HEK293T (cell line): ENCODE results near the gene PCDHGA12.

ENCODE experiments used
- CTCF ChIA-PET: fragments of 350-600 bp; formaldehyde crosslinking; extraction: SDS; loops from one replicate; lab custom pipeline; 2021; ENCODE audit warnings: antibody characterized with exemption, inconsistent platforms; lab: Yijun Ruan, JAX
- POLR2A ChIA-PET: fragments of 350-600 bp; formaldehyde crosslinking; extraction: SDS; loops from one replicate; lab custom pipeline; 2020; ENCODE audit warnings: antibody characterized with exemption, inconsistent platforms; lab: Yijun Ruan, JAX
- DNase-seq: peaks from one replicate; pipeline ENCODE4 v3.0.0; 2012; ENCODE audit warnings: mixed read lengths; ENCODE audit errors: extremely low spot score
- ARNT ChIP-seq: fragments of 450-650 bp; IDR thresholded peaks from 2 replicates; pipeline ENCODE4 v1.6.1; 2017; ENCODE audit warnings: mild to moderate bottlenecking
- BHLHE40 ChIP-seq: fragments of 450-650 bp; IDR thresholded peaks from 2 replicates; pipeline ENCODE4 v1.6.1; 2016; ENCODE audit warnings: mild to moderate bottlenecking, moderate library complexity, borderline replicate concordance
- CTBP1 ChIP-seq: fragments of 450-650 bp; IDR thresholded peaks from 2 replicates; pipeline ENCODE4 v1.6.1; 2016; ENCODE audit warnings: borderline replicate concordance
- ELF4 ChIP-seq: fragments of 450-650 bp; IDR thresholded peaks from 2 replicates; pipeline ENCODE4 v1.6.1; 2017; ENCODE audit warnings: antibody characterized with exemption
- FOXA1 ChIP-seq: fragments of 450-650 bp; IDR thresholded peaks from 2 replicates; pipeline ENCODE4 v1.6.1; 2016; ENCODE audit warnings: mild to moderate bottlenecking
- FOXK2 ChIP-seq: fragments of 450-650 bp; IDR thresholded peaks from 2 replicates; pipeline ENCODE4 v1.6.1; 2016; ENCODE audit warnings: mild to moderate bottlenecking
- FOXM1 ChIP-seq: fragments of 450-650 bp; IDR thresholded peaks from 2 replicates; pipeline ENCODE4 v1.6.1; 2017; ENCODE audit warnings: mild to moderate bottlenecking, borderline replicate concordance
- HDGF ChIP-seq: fragments of 450-650 bp; IDR thresholded peaks from 2 replicates; pipeline ENCODE4 v1.6.1; 2017; ENCODE audit warnings: antibody characterized with exemption, borderline replicate concordance
- L3MBTL2 ChIP-seq: fragments of 450-650 bp; conservative IDR thresholded peaks from 2 replicates; pipeline ENCODE4 v1.6.1; 2016; ENCODE audit warnings: mild to moderate bottlenecking
- LEF1 ChIP-seq: fragments of 450-650 bp; IDR thresholded peaks from 2 replicates; pipeline ENCODE4 v1.6.1; 2017; ENCODE audit warnings: mild to moderate bottlenecking, borderline replicate concordance
- NFRKB ChIP-seq: fragments of 450-650 bp; IDR thresholded peaks from 2 replicates; pipeline ENCODE4 v1.6.1; 2016; ENCODE audit warnings: mild to moderate bottlenecking, moderate library complexity
- PKNOX1 ChIP-seq: fragments of 450-650 bp; IDR thresholded peaks from 2 replicates; pipeline ENCODE4 v1.6.1; 2016
- SP1 ChIP-seq: fragments of 450-650 bp; IDR thresholded peaks from 2 replicates; pipeline ENCODE4 v1.6.1; 2017
- SUZ12 ChIP-seq: fragments of 450-650 bp; IDR thresholded peaks from 2 replicates; pipeline ENCODE4 v1.6.1; 2016; ENCODE audit warnings: mild to moderate bottlenecking
- TARDBP ChIP-seq: fragments of 450-650 bp; IDR thresholded peaks from 2 replicates; pipeline ENCODE4 v1.6.1; 2016
- ZNF384 ChIP-seq: fragments of 450-650 bp; IDR thresholded peaks from 2 replicates; pipeline ENCODE4 v1.6.1; 2016

The PCDHGA12 gene

GRCh38 chr5:141437221-141437620 is 6.9 kb downstream of the PCDHGA12 start:
- ChIA-PET POLR2A (no interaction called here), CTCF (no interaction called here)
- TF ChIP-seq LEF1 (no peak), FOXK2 (no peak), FOXA1 (no peak), TARDBP (no peak), SUZ12 (no peak), PKNOX1 (no peak), CTBP1 (no peak), HDGF (no peak)
- no peak for DNase-seq

- CTCF ChIA-PET = no interaction called here
- TF ChIP-seq PKNOX1 (no peak), LEF1 (no peak), FOXM1 (no peak), NFRKB (no peak), ELF4 (no peak), HDGF (no peak), L3MBTL2 (no peak), BHLHE40 (no peak), ZNF384 (no peak), SUZ12 (no peak), SP1 (no peak), TARDBP (no peak), FOXA1 (no peak)
- POLR2A ChIA-PET = no interaction called here
- DNase-seq = no peak
Measured at GRCh38 chr5:141439411-141440141, 9.3 kb downstream of the PCDHGA12 start.

- POLR2A ChIA-PET = no interaction called here
- no peak for TF ChIP-seq ARNT
- no peak for TF ChIP-seq FOXA1
- no peak for TF ChIP-seq FOXM1
- TF ChIP-seq NFRKB = no peak
- no peak for TF ChIP-seq ELF4
- TF ChIP-seq L3MBTL2 = no peak
- no peak for TF ChIP-seq PKNOX1
- TF ChIP-seq SUZ12 = no peak
- TF ChIP-seq CTBP1 = no peak
- no peak for TF ChIP-seq HDGF
- TF ChIP-seq ZNF384 = no peak
- no peak for TF ChIP-seq TARDBP
- no peak for TF ChIP-seq LEF1
- TF ChIP-seq BHLHE40 = no peak
- TF ChIP-seq SP1 = no peak
- no peak for TF ChIP-seq FOXK2
- DNase-seq = no peak
- CTCF ChIA-PET = no interaction called here
Measured at GRCh38 chr5:141440341-141440740, 10.0 kb downstream of the PCDHGA12 start.

GRCh38 chr5:141441571-141442170 is 11.4 kb downstream of the PCDHGA12 start:
- ChIA-PET CTCF (no interaction called here), POLR2A (no interaction called here)
- DNase-seq = no peak
- no peak for TF ChIP-seq SP1
- no peak for TF ChIP-seq NFRKB
- TF ChIP-seq CTBP1 = no peak
- no peak for TF ChIP-seq PKNOX1
- no peak for TF ChIP-seq L3MBTL2
- TF ChIP-seq BHLHE40 = no peak
- no peak for TF ChIP-seq LEF1
- TF ChIP-seq ELF4 = no peak
- TF ChIP-seq TARDBP = no peak

- TF ChIP-seq ZNF384 (no peak), FOXA1 (no peak), FOXK2 (no peak), BHLHE40 (no peak), L3MBTL2 (no peak), LEF1 (no peak), PKNOX1 (no peak), NFRKB (no peak), ARNT (no peak), TARDBP (no peak), SP1 (no peak), FOXM1 (no peak), ELF4 (no peak), HDGF (no peak), SUZ12 (no peak), CTBP1 (no peak)
- CTCF ChIA-PET = interaction anchor here (0.9 kb wide), 1 partner anchor 10 kb away, joined by 4 read pairs; the partner anchor contains the start of gene PCDHGC3
- POLR2A ChIA-PET = no interaction called here
- no peak for DNase-seq
Measured at GRCh38 chr5:141465351-141465750, 35.0 kb downstream of the PCDHGA12 start.
